ENCODE results near the gene FAM193A.

GRCh38 chr4:2714061-2714770 lies 177.8 kb downstream of the FAM193A start:
- TF ChIP-seq CTCF (IDR thresholded peaks at IDR 0.05), result no peak
- TF ChIP-seq POLR2A (IDR thresholded peaks at IDR 0.05), result no peak
